Vein endothelial cell (primary cell): ENCODE results near the gene BAD. TPM values are rescaled to one million over a fixed set of nuclear protein-coding genes. Genes with fewer than 3 reads are reported as not detected.

Source experiments
- total RNA-seq: library from RNA; depleted of rRNA; stranded (reverse); fragments of >200 nt; gene quantifications from 2 replicates; pipeline ENCODE4 v1.2.3, GENCODE V29; 2012

The BAD gene
- 59.6 and 75.5 TPM in 2 replicates for total RNA-seq

DNA sequence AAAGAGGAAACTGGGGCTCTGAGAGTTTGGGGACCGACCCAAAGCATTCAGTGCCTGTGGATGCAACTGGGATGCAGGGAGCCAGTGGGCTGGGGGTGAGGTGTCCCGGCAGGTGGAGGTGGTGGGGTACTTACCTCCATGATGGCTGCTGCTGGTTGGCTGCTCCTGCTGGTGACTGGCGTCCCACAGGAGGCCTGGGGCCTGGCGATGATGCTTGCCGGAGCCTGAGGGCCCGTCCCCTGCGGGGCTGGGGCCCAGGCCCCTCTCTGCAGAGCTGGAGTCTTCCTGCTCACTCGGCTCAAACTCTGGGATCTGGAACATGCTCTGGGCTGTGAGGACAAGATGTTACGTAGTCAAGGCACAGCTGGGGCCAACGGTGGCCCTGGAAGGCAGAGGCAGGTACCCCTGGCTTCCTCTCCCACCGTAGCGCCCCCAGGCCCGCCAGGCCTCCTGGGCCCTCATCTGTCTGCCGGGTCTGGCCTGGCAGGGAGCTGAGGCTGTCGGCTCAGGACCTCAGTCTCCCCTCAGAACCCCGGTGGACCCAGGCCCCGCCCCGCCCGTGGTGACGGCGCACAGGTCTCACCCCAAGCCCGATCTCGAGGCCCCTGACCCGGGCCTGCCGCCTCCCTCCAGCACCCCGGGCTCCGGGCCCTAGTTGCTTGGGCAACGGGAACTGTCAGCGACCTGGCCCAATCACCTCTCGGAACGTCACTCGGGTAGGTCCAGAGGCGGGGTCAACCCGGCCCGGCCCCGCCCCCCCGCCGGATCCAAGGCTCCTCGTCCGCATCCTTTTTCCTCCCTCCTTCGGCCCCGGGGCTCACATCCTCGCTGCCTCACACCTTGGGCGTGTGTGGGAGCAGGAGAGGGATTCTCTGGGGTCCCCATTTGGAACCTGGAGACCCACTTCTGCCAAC is at the start of gene BAD:
TSS of gene BAD (minus strand) at position 618 of the 914 bp plus-strand sequence. CDS start at position 321, 297 bp downstream.

DNA sequence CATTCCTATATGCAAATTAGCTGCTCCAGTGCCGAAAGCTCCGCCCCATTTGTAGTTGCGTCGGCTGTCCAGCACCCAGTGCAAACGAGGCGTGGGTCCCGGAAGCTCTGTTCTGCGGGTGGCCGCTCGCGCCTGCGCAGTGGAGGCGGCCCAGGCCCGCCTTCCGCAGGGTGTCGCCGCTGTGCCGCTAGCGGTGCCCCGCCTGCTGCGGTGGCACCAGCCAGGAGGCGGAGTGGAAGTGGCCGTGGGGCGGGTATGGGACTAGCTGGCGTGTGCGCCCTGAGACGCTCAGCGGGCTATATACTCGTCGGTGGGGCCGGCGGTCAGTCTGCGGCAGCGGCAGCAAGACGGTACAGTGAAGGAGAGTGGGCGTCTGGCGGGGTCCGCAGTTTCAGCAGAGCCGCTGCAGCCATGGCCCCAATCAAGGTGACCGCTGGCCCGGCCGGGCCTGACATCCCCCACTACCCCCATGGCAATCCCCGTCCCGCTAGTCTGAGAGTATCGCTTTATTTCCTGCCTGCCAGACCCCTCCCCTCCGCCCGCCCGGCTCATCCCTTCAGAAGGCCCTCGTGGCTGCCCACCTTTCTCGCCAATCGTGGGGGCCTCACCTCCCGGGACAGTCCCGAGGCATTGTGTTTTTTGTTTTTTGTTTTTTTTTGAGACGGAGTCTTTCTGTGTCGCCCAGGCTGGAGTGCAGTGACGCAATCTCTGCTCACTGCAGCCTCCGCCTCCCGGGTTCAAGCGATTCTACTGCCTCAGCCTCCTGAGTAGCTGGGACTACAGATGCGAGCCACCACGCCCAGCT is 33.7 kb upstream of the BAD start, which contains the start of gene PRDX5:
TSS of gene PRDX5 (plus strand) at position 161 of the 805 bp plus-strand sequence. CDS start at position 256, 95 bp downstream.

DNA sequence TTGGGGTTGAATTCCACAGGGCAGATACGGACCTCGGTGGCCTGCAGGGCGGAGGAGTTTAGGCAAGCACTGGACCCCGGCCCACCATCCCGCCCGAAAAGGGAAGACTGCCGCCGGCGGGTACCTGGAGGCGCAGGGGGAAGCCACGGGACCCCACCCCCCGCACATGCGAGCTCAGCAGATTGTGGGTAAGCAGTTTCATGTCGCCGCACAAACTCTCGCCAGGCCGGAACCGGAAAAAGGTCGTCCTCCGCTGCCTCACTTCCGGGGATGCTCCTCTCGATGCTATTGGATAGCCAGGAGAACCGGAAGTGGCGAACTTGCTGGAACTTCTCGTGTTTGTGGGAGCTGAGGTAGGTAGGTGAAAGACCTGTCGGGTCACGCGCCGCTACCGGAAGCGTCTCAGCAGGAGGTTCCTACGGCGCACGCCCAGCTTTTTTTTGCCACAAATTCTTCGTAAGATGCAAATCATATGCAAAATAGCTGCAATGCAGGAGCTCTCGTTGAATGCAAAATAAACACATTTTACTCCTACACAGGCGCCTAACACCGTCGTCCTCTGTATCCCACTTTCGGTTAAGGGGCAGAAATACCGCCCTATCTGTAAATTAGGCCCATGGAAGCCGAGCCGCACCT is 33.0 kb upstream of the BAD start, which contains the start of gene TRMT112:
TSS of gene TRMT112 (minus strand) at position 235 of the 636 bp plus-strand sequence. CDS start at position 202, 33 bp downstream.

DNA sequence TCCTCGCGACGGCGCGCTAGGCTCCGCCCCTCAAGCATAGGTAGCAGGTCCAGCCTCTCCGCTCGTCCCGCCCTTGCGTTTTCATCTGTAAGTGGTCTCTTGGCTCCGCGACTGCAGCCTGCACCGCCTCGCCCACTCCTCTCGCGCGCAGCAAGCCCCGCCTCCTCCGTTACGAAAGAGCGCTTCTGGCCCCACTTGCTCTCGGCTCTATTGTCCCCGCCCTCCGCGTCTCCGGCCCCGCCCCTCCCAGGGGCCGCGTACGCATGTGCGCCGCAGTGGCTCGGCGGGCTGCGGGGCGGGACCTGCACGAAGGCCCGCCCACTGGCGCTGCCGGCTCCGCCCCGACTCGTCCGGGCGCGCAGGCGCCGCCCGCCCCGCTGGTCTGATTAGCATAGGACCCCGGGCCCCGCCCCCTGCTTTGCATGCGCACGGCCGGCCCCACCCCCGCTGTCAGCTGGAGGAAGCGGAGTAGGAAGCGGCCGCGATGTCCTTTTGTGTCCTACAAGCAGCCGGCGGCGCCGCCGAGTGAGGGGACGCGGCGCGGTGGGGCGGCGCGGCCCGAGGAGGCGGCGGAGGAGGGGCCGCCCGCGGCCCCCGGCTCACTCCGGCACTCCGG is 20.7 kb upstream of the BAD start, which contains the start of gene ESRRA:
TSS of gene ESRRA (plus strand) at position 450 of the 616 bp plus-strand sequence. CDS start 1,656 bp downstream, outside the sequence.

DNA sequence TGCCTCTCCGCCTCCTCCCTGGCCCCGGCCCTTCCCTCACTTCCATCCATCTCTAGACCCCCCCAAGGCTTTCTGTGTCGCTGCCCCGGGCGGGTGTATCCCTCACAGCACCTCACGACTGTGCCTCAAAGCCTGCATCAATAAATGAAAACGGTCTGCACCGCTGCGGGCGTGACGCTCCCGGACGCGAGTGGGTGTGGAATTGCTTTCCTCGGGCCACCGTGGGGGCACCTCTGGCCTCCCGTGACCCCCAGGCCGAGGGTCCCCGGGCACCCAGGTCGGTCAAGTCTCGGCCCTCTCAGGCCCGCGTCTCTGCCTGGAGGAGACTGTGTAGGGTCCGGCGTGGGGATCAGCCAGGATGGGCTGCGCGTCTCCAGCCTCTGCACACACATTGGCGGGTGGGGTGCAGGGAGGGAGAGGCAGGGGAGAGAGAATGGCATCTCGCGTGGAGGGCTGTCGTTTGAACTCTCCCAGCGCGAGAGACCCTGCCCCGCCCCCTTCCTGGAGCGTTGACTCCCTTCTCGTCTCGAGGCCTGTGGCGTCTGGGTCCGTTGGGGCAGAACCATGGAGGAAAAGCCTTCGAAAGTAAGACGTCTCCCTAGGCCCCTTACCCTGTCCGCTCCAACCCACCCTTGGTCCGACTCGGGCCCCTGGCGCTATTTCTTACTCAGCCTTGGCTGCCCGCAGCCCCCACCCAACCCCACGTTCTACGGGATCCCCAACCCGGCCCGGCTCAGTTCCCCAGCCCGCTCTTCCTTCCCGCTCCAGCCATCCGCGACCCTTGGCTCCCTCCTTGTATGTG is 15.6 kb upstream of the BAD start, which contains the start of gene CATSPERZ:
TSS of gene CATSPERZ (plus strand) at position 512 of the 802 bp plus-strand sequence. CDS start at position 565, 53 bp downstream.

DNA sequence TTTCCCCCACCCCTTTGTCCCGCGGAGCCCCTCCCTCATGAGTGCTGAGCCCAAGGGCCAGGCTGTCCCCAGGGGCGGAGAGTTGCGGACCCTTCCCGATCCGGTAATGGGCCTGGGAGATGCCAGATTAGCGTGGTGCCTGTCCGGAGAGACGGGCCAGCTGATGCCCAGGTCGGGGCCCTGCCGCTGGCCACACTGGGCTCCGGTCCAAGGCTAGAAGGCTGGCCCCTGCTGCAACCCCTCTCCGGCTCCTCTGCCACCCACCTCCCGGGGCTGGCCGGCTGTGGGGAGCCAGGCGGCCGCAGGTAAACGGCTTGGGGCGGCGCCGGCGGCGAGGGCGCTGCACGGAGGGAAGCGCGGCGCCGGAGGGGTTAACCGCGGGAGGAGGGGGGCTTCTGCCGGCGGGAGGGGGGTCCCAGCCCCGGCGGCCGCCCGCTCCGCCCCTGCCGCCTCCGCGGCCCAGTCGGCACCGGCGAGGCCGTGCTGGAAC is 6.8 kb upstream of the BAD start, which contains the start of gene KCNK4:
TSS of gene KCNK4 (plus strand) at position 41 of the 490 bp plus-strand sequence. CDS start 1,717 bp downstream, outside the sequence.

DNA sequence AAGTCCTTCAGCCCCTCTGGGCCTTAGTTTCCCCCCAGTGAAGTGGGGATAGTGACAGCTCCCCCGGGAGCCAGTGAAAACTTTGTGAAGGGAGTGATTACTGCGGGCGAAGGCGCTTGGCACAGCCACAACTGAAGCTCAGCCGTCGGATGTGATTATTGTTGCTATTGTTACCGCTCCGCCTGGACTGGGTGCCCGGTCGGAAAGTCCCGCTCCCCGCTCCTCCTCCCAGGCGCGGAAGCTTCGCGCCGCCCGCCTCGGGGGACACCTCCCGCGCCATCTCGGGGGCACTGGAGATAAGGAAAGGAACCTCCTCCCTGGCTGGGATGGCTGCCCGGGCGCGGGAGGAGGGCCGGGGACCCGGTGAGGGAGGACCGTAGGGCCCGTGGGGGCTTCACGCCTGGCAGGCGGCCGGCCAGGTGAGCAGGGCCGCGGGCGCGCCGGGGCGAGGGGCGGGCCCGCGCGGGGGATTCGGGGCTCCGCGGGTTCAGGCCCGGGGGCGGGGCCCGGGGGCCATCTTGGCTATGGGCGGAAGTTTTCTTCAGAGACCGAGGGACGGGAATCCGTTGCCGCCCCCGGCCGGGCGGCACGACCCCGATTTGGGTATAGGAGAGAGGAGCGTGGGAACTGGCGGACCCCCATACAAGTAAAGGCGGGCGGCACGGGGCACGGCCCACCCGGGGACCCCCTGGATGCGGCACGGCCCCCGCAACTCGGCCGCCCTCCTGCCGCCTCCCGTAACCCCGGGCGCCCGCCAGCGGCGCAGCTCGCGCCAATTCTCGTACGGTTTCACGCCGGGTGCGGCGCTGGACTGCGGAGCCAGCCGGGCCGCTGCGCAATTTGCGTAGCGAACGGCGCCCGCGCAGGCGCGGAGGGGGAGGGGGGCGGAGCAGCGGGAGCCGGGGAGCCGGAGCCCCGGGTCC is 758 bp upstream of the BAD start, which contains the start of gene GPR137:
TSS of gene GPR137 (plus strand) at position 887 of the 923 bp plus-strand sequence. CDS start 677 bp downstream, outside the sequence.

DNA sequence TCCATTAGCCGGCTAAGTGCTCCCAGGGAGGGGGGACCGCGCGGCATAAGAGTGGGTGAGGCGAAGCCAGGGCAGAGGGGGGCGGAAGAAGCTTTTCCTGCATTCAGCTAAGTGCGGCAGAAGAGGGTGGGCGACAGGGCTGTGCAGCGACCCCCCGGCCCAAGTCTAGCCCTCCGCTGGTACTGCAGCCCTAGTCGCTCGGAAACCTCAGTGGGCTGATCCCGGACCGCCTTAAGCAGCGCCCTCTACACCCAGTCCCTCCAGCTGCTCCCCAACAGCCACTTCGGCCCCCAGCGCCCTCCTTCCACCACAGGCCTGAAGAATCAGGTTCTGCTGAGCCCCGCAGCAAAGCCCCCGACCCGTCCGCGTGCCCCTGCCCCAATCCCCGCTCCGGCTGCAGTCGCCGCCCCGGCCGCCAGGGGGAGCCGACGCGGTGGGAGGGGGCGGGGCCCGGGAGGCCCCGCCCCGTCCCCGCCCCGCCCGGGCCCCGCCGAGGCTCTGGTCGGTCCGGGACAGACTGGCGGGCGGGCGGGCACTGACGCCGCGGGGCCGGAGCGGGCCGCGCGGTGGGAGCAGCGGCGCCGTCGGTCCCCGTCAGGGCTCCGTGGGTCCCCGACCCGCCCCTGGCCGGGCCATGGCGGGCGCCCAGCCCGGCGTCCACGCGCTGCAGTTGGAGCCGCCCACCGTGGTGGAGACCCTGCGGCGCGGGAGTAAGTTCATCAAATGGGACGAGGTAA is 33.3 kb downstream of the BAD start, which contains the start of gene PLCB3:
TSS of gene PLCB3 (plus strand) at position 515 of the 737 bp plus-strand sequence. CDS start at position 635, 120 bp downstream.

DNA sequence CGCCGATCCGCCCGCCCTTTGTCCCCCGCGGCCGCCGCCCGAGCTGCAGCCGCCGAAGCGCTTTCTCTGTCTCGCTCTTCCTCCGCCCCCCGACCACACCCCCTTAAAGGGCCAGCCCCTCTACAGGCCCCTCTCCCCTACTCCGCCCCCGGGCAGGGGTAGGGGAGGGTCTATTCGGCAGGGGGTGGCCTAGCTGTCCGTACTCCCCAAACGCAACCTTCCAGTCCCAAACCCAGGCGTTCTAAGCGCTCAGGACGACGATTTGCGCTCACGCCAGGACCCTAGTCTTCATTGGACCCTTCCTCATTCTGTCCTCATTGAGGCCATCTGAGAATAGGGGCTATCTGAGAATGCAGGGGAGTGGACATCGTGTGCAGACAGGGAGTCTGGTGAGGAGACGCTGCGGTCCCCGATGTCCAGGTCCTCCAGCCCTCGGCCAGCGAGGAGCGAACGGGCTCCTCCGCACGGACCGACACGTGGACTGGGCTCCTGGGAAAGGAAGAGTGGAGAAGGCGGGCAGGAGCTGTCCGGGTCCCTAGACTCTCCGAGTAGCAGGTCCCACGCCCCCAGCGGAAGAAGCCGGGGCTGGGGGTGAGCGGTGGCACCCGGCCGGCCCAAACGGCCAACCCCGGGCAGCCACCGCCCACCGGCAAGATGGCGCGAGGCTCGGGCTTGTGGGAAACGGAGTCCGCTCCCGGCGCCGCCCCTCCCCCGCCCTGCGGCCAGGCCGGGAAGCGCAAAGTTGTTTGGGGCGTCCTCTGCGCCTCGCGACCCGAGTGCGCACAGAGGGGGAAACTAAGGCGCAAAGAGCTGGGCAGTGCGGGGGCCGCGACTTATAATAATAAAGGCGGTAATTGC is 37.4 kb downstream of the BAD start, which contains the start of gene PPP1R14B:
TSS of gene PPP1R14B (minus strand) at position 73 of the 858 bp plus-strand sequence. CDS start 270 bp downstream, outside the sequence.

DNA sequence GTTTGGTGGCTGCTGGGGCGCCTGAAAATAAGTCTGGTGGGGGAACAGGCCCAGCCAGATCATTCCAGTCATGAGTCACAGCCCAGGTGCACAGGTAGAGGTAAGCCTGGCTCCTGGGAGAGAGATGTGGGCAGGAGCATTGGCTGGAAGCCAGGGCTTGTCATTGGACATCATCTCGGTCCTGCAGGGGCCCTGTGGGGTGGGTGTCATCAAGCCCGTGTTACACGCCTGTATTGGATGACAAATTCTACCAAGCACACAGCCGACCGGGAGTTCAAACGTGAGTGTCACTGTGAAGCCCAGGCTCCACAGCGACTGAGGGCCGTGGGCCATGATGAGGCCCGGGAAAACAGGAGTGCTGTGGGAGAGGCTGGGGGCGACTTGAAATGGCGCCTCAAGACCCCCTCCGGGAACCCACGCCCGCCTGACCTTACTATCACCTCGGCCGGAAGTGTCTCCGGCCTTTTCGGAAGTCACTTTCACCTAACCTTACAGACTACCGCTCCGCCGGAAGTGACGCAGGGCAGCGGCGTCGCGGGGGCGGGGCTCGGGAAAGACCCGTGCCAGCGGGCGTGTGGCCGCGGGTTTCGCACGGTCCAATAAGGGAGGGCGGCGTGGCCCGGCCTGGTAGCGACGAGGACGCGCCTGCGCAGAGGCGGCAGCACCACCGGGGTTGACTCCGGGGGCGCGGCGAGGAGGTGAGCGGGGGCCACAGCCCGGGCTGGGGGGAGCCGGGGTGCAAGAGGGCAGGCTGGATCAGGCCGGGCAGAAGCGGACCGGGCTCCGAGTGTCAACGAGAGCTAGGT is 43.8 kb downstream of the BAD start, which contains the start of gene FKBP2:
TSS of gene FKBP2 (plus strand) at position 661 of the 806 bp plus-strand sequence. CDS start 1,293 bp downstream, outside the sequence.

DNA sequence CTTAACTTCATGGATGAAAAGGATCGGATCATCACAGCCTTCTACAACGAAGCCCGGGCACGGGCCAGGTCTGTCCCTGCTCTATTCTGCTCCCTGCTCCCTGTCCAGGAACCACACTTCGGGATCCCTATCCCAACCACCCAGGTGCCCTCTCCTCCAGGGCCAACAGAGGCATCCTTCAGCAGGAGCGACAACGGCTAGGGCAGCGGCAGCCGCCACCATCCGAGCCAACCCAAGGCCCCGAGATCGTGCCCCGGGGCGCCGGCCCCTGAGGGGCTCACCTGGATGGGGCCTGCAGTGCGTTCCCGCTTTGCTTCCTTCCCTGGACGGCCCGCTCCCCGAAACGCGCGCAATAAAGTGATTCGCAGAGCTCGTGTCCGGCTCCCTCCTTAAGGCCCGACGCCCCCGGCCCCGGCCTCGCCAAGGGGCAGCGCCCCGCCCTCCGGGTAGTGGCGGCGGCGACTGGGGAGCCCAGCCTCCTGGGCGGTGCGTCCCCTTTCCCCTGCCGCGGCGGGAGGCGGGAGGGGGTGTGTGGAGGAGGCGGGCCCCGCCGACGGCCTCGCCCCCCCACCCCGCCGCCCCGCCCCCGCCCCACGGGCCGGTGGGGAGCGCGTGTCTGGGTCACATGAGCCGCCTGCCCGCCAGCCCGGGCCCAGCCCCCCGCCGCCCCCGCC is 50.4 kb downstream of the BAD start, which contains the start of gene VEGFB:
TSS of gene VEGFB (plus strand) at position 672 of the 674 bp plus-strand sequence. CDS start 250 bp downstream, outside the sequence.

DNA sequence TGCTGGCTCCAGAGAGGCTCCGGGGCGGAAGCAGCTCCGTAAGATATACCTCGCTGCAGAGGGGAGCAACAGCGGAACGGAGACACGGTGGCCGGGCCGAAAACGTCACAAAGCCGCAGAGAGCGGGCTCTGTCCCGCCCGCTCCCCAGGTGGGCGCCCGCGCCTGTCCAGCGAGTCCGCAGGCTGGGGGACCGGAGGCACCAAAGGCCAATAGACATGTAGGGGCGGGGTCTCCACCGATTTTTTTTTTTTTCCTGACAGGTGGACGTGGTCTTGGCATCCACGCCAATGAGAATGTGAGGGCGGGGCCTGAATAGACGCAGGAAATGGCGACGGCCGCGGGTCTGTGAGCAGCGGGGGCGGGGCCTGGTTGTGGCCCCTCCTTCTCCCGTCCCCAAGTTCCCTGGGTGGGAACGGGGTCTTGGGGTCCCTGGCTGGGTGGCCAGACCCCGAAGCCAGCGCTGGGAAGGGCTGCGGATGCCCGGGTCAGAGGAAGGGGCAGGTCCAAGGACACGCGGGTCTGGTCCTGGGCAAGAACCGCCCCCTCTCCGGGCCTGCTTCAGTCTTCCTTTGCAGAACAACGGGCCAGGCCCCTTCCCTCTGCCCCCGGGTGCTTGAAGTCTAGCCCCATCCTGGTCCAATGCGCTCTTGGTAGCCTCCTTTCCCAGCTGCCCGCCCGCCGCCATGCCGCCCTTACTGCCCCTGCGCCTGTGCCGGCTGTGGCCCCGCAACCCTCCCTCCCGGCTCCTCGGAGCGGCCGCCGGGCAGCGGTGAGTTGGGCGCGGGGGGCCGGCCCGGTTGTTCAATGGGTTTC is 54.1 kb downstream of the BAD start, which contains the start of gene DNAJC4:
TSS of gene DNAJC4 (plus strand) at position 378 of the 814 bp plus-strand sequence. CDS start at position 685, 307 bp downstream.

DNA sequence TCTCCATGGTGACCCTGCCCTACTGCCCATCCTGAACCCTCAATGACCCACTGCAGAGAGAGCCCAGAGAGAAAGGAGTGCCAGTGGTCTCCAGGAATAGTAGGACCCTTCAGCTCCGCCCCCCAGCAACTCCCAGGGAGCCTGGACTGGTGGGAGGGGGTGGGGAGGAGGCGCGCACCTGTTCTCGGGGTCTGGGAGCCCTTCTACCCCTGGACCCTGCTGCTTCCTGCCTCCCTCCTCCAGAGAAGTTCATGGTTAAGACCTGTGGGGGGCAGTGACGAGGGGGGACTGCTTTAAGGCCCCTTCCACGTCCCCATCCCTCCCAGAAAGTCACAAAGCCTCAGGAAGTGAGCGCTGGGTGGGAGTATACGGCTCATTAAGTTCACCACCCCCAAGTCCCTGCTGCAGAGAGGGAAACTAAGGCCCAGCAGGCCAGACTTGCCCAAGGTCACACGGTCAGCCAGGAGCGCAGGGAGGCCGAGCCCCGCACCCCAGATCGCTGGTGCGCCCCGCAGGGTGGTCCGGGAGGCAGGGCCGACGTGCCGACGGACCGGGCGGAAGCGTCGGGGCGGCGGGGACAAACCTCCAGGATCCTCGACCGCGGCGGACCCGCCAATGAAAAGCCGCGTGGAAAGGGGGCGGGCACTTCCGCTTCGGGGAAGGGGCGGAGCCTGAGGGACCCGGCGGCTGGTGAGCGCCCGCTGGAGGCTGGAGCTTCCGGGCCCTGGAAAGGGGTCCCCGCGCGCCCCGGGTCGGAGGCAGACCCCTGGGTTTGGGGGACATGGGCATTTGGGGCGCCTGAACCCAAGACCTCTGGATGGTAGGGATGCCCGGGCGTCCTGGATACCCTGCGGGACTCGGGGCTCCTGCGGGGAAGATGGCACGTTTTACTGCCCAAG is 58.6 kb downstream of the BAD start, which contains the start of the genes NUDT22 and TRPT1:
TSS of gene NUDT22 (plus strand) at position 667 of the 899 bp plus-strand sequence. CDS start 379 bp downstream, outside the sequence.
TSS of gene TRPT1 (minus strand) at position 579 of the 899 bp plus-strand sequence. CDS start at position 253, 326 bp downstream.

